HepG2 (cell line): ENCODE results near the gene HPD. TPM values are rescaled to one million over a fixed set of nuclear protein-coding genes. Genes with fewer than 3 reads are reported as not detected.

ENCODE experiments used
- ARNT2 ChIP-seq: sonication (generic); formaldehyde crosslinking; IDR thresholded peaks from 2 replicates; pipeline ENCODE4 v1.8.0; 2022; ENCODE audit warnings: mild to moderate bottlenecking, low read depth, missing genetic modification reagents, moderate library complexity
- CCDC6 ChIP-seq: sonication (generic); formaldehyde crosslinking; IDR thresholded peaks from 2 replicates; pipeline ENCODE4 v1.8.1; 2022; ENCODE audit warnings: mild to moderate bottlenecking, missing genetic modification reagents, moderate library complexity
- DPF2 ChIP-seq: sonication (generic); formaldehyde crosslinking; IDR thresholded peaks from 2 replicates; pipeline ENCODE4 v1.4.0; 2020; ENCODE audit warnings: mild to moderate bottlenecking, low read depth, missing genetic modification reagents, borderline replicate concordance
- FOXO1 ChIP-seq: sonication (generic); formaldehyde crosslinking; IDR thresholded peaks from 2 replicates; pipeline ENCODE4 v1.4.0; 2020; ENCODE audit warnings: missing genetic modification reagents
- GABPB1 ChIP-seq: IDR thresholded peaks from 2 replicates; pipeline ENCODE4 v1.6.1; 2016; ENCODE audit warnings: mild to moderate bottlenecking, missing genetic modification reagents, moderate library complexity, missing compliant biosample characterization
- GLI4 ChIP-seq: sonication (generic); formaldehyde crosslinking; IDR thresholded peaks from 2 replicates; pipeline ENCODE4 v1.5.1; 2020; ENCODE audit warnings: missing genetic modification reagents, mild to moderate bottlenecking, moderate library complexity, borderline replicate concordance
- HDAC2 ChIP-seq: sonication (generic); formaldehyde crosslinking; IDR thresholded peaks from 2 replicates; pipeline ENCODE4 v1.4.0; 2020; ENCODE audit warnings: missing genetic modification reagents
- HOXA7 ChIP-seq: sonication (generic); formaldehyde crosslinking; IDR thresholded peaks from 2 replicates; pipeline ENCODE4 v1.8.1; 2022; ENCODE audit warnings: mild to moderate bottlenecking, missing genetic modification reagents, moderate library complexity
- KAT8 ChIP-seq: IDR thresholded peaks from 2 replicates; pipeline ENCODE4 v1.6.1; 2016; ENCODE audit warnings: missing genetic modification reagents, missing compliant biosample characterization
- KLF15 ChIP-seq: sonication (generic); formaldehyde crosslinking; IDR thresholded peaks from 2 replicates; pipeline ENCODE4 v1.8.1; 2023; ENCODE audit warnings: borderline replicate concordance, mild to moderate bottlenecking, inconsistent platforms, missing genetic modification reagents, mixed read lengths
- MED1 ChIP-seq: sonication (generic); formaldehyde crosslinking; IDR thresholded peaks from 2 replicates; pipeline ENCODE4 v1.4.0; 2020; ENCODE audit warnings: missing genetic modification reagents
- RELA ChIP-seq: sonication (generic); formaldehyde crosslinking; IDR thresholded peaks from 2 replicates; pipeline ENCODE4 v1.4.0; 2020; ENCODE audit warnings: missing genetic modification reagents
- TBX3 ChIP-seq: fragments of 450-650 bp; IDR thresholded peaks from 2 replicates; pipeline ENCODE4 v1.6.1; 2017; ENCODE audit warnings: antibody characterized with exemption, mild to moderate bottlenecking, inconsistent platforms, borderline replicate concordance
- YY1 ChIP-seq: IDR thresholded peaks from 2 replicates; pipeline ENCODE4 v1.6.1; 2011; ENCODE audit warnings: low read length, low read depth, moderate library complexity, mild to moderate bottlenecking; ENCODE audit not compliant: insufficient read depth, insufficient replicate concordance
- ZBTB20 ChIP-seq: sonication (generic); formaldehyde crosslinking; IDR thresholded peaks from 2 replicates; pipeline ENCODE4 v1.8.1; 2023; ENCODE audit warnings: missing genetic modification reagents, low read depth, mild to moderate bottlenecking, borderline replicate concordance
- ZBTB21 ChIP-seq: sonication (generic); formaldehyde crosslinking; IDR thresholded peaks from 2 replicates; pipeline ENCODE4 v1.4.0; 2020; ENCODE audit warnings: missing genetic modification reagents
- ZNF143 ChIP-seq: sonication (generic); formaldehyde crosslinking; IDR thresholded peaks from 2 replicates; pipeline ENCODE4 v1.4.0; 2020; ENCODE audit warnings: missing genetic modification reagents
- ZNF33B ChIP-seq: sonication (generic); formaldehyde crosslinking; IDR thresholded peaks from 2 replicates; pipeline ENCODE4 v1.5.1; 2020; ENCODE audit warnings: mild to moderate bottlenecking, missing genetic modification reagents
- ZNF737 ChIP-seq: sonication (generic); formaldehyde crosslinking; IDR thresholded peaks from 2 replicates; pipeline ENCODE4 v1.5.0; 2020; ENCODE audit warnings: missing genetic modification reagents, mild to moderate bottlenecking, borderline replicate concordance
- ZNF75D ChIP-seq: sonication (generic); formaldehyde crosslinking; IDR thresholded peaks from 2 replicates; pipeline ENCODE4 v1.8.1; 2023; ENCODE audit warnings: missing genetic modification reagents, mild to moderate bottlenecking, borderline replicate concordance
- ZNF792 ChIP-seq: IDR thresholded peaks from 2 replicates; pipeline ENCODE4 v1.6.1; 2016
- polyA plus RNA-seq, 8 experiments: library from polyadenylated mRNA; depleted of rRNA in 3 of 8; stranded (reverse) in 7 of 8; unstranded in 1 of 8; fragments of >200 nt; fragmentation: Illumina TruSeq in 4 of 8; extraction: Trizol in 4 of 8; gene quantifications; 2 replicates each; pipeline versions ENCODE4 v1.2.1 to v1.2.3, GENCODE V29; 2011 to 2016; ENCODE audit warnings: low read depth in 4 of 8, missing spikeins in 1 of 8, mixed read lengths in 1 of 8; ENCODE audit not compliant: insufficient read depth in 1 of 8
- total RNA-seq, 5 experiments: library from RNA; depleted of rRNA; stranded (reverse); fragments of >200 nt; fragmentation: Illumina TruSeq; extraction: Trizol; gene quantifications; 2 replicates each; pipeline ENCODE4 v1.2.3, GENCODE V29; 2016; ENCODE audit warnings: low read depth in 1 of 5
- TF ChIP-seq, protein P1 (sequence below): sonication (generic); formaldehyde crosslinking; IDR thresholded peaks from 2 replicates; pipeline ENCODE4 v1.4.0; 2020; ENCODE audit warnings: missing genetic modification reagents, borderline replicate concordance
- TF ChIP-seq, protein P2 (sequence below): sonication (generic); formaldehyde crosslinking; conservative IDR thresholded peaks from 2 replicates; pipeline ENCODE4 v1.8.0; 2022; ENCODE audit warnings: missing genetic modification reagents
- TF ChIP-seq, protein P3 (sequence below): sonication (generic); formaldehyde crosslinking; IDR thresholded peaks from 2 replicates; pipeline ENCODE4 v1.9.0; 2021; ENCODE audit warnings: missing genetic modification reagents, borderline replicate concordance

HPD gene
- total and polyA plus RNA-seq, 2 of the 13 experiments (the other 11 are each of a cell fraction or from before 2014, with no cell fraction given): 120 to 195 TPM

DNA sequence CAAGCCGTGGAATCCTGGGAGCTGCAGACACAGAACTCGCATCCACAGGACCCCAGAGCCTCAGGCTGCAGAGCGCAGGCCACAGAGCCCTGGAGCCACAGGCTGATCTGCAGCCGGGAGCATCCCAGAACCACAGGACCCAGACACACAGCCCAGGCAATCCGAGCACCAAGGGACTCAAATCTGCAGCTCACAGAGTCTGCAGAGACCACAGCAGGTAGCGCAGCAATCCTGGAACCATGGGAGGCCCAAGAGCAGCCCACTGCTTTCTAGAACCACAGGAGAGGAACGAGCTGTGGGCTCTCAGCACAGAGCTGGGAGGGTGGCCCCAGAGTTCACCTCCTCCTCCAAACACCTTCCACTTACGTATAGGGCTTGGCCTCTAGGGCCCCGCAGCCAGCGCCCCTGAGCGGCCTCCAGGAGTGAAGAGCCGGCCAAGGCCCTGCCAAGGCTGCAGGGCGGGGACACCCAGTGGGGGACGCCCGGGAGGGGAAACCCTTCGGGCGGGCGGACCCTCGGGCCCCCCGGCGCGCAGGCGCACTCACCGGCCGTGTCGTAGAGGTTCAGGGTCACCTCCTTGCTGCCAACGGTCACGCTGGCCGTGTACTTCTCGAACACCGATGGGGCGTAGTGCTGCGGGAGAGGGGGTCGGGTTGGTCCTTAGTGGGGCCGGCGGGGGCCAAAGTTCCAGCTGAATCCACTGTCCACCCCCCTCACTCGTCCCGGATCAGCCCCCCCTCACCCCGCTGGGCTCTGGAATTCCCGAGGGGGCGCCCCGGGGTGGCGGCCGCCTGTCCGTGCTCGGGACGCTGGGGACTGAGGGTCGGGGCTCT is 65.8 kb downstream of the HPD start (continued):
- TF ChIP-seq ZBTB20 (CRISPR knock-in tag) (no peak), ZNF33B (CRISPR knock-in tag) (no peak), ARNT2 (CRISPR knock-in tag) (0 out of 2 replicates have a peak, but pooled peaks have one; percentile 8), DPF2 (CRISPR knock-in tag) (no peak), ZNF737 (CRISPR knock-in tag) (no peak), HDAC2 (no peak), KAT8 (CRISPR knock-in tag) (no peak), GLI4 (CRISPR knock-in tag) (no peak), MED1 (CRISPR knock-in tag) (no peak), RELA (peak; percentile 16; the same call in 1 of the 2 replicates), CCDC6 (no peak), ZNF143 (CRISPR knock-in tag) (no peak), KLF15 (no peak), TBX3 (no peak), YY1 (no peak), FOXO1 (CRISPR knock-in tag) (no peak), ZNF75D (CRISPR knock-in tag) (no peak), GABPB1 (CRISPR knock-in tag) (peak; percentile 37; the same call in 1 of the 2 replicates), ZNF792 (CRISPR knock-in tag) (no peak), ZBTB21 (CRISPR knock-in tag) (0 out of 2 replicates have a peak, but pooled peaks have one; percentile 31), HOXA7 (CRISPR knock-in tag) (no peak)
- TF ChIP-seq, protein P1, sequence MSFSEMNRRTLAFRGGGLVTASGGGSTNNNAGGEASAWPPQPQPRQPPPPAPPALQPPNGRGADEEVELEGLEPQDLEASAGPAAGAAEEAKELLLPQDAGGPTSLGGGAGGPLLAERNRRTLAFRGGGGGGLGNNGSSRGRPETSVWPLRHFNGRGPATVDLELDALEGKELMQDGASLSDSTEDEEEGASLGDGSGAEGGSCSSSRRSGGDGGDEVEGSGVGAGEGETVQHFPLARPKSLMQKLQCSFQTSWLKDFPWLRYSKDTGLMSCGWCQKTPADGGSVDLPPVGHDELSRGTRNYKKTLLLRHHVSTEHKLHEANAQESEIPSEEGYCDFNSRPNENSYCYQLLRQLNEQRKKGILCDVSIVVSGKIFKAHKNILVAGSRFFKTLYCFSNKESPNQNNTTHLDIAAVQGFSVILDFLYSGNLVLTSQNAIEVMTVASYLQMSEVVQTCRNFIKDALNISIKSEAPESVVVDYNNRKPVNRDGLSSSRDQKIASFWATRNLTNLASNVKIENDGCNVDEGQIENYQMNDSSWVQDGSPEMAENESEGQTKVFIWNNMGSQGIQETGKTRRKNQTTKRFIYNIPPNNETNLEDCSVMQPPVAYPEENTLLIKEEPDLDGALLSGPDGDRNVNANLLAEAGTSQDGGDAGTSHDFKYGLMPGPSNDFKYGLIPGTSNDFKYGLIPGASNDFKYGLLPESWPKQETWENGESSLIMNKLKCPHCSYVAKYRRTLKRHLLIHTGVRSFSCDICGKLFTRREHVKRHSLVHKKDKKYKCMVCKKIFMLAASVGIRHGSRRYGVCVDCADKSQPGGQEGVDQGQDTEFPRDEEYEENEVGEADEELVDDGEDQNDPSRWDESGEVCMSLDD (CRISPR knock-in tag): peak; percentile 9; the same call in 1 of the 2 replicates
- TF ChIP-seq, protein P2, sequence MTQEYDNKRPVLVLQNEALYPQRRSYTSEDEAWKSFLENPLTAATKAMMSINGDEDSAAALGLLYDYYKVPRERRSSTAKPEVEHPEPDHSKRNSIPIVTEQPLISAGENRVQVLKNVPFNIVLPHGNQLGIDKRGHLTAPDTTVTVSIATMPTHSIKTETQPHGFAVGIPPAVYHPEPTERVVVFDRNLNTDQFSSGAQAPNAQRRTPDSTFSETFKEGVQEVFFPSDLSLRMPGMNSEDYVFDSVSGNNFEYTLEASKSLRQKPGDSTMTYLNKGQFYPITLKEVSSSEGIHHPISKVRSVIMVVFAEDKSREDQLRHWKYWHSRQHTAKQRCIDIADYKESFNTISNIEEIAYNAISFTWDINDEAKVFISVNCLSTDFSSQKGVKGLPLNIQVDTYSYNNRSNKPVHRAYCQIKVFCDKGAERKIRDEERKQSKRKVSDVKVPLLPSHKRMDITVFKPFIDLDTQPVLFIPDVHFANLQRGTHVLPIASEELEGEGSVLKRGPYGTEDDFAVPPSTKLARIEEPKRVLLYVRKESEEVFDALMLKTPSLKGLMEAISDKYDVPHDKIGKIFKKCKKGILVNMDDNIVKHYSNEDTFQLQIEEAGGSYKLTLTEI (CRISPR knock-in tag): no peak
- TF ChIP-seq, protein P3, sequence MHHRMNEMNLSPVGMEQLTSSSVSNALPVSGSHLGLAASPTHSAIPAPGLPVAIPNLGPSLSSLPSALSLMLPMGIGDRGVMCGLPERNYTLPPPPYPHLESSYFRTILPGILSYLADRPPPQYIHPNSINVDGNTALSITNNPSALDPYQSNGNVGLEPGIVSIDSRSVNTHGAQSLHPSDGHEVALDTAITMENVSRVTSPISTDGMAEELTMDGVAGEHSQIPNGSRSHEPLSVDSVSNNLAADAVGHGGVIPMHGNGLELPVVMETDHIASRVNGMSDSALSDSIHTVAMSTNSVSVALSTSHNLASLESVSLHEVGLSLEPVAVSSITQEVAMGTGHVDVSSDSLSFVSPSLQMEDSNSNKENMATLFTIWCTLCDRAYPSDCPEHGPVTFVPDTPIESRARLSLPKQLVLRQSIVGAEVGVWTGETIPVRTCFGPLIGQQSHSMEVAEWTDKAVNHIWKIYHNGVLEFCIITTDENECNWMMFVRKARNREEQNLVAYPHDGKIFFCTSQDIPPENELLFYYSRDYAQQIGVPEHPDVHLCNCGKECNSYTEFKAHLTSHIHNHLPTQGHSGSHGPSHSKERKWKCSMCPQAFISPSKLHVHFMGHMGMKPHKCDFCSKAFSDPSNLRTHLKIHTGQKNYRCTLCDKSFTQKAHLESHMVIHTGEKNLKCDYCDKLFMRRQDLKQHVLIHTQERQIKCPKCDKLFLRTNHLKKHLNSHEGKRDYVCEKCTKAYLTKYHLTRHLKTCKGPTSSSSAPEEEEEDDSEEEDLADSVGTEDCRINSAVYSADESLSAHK (CRISPR knock-in tag): no peak
